DND-41 (cell line): Measurements from ENCODE around the gene ZNF550.
A peak's percentile ranks its signal among the peaks of the same experiment; 100 is the strongest.

ENCODE experiments used
- ATAC-seq: fragments of 200-7000 bp; cut with Tn5 transposase; 3 replicates; pipeline ENCODE4 v1.9.1; 2021; ENCODE audit warnings: low read depth; ENCODE audit not compliant: insufficient read depth
- DNase-seq: peaks from one replicate; pipeline ENCODE4 v3.0.0-alpha.2; 2020
- H2AFZ ChIP-seq: 2 replicates; pipeline ENCODE4 v1.6.0; 2012; ENCODE audit warnings: low read depth, low read length
- H3K27ac ChIP-seq: 2 replicates; pipeline ENCODE4 v1.5.1; 2012; ENCODE audit warnings: low read length, inconsistent platforms
- H3K27me3 ChIP-seq: fragments of 200-600 bp; sonication (generic); 2 replicates; pipeline ENCODE4 v1.6.0; 2012; ENCODE audit warnings: low read length, mild to moderate bottlenecking, inconsistent platforms; ENCODE audit not compliant: insufficient read depth, poor library complexity
- H3K36me3 ChIP-seq: 2 replicates; pipeline ENCODE4 v1.5.1; 2012; ENCODE audit warnings: low read length, inconsistent platforms; ENCODE audit not compliant: insufficient read depth
- H3K4me1 ChIP-seq: 2 replicates; pipeline ENCODE4 v1.5.1; 2012; ENCODE audit warnings: mild to moderate bottlenecking, low read length; ENCODE audit not compliant: insufficient read depth
- H3K4me2 ChIP-seq: 2 replicates; pipeline ENCODE4 v1.6.0; 2012; ENCODE audit warnings: mild to moderate bottlenecking, moderate library complexity, low read length, inconsistent platforms; ENCODE audit not compliant: insufficient read depth
- H3K4me3 ChIP-seq, 2 experiments: fragments of 200-600 bp in 1 of 2; shearing (Covaris generic) in 1 of 2; 2 replicates each; pipeline ENCODE4 v1.5.1; 2012 to 2016; ENCODE audit warnings: inconsistent platforms in 2 of 2, low read length in 2 of 2, mild to moderate bottlenecking in 2 of 2, low read depth in 1 of 2, moderate library complexity in 1 of 2
- H3K79me2 ChIP-seq: 2 replicates; pipeline ENCODE4 v1.6.0; 2012; ENCODE audit warnings: low read length, inconsistent platforms; ENCODE audit not compliant: insufficient read depth
- H3K9ac ChIP-seq: 2 replicates; pipeline ENCODE4 v1.6.0; 2012; ENCODE audit warnings: low read depth, mild to moderate bottlenecking, inconsistent platforms, low read length, moderate library complexity
- H3K9me3 ChIP-seq: 2 replicates; pipeline ENCODE4 v1.5.1; 2012; ENCODE audit warnings: low read length, moderate library complexity, mild to moderate bottlenecking, inconsistent platforms; ENCODE audit not compliant: insufficient read depth, severe bottlenecking
- H4K20me1 ChIP-seq: 2 replicates; pipeline ENCODE4 v1.6.0; 2012; ENCODE audit warnings: low read length; ENCODE audit not compliant: insufficient read depth
- EZH2 ChIP-seq: IDR thresholded peaks from 3 replicates; pipeline ENCODE4 v1.6.1; 2012; ENCODE audit warnings: borderline replicate concordance, low read depth, mild to moderate bottlenecking, moderate library complexity, low read length, inconsistent platforms; ENCODE audit not compliant: severe bottlenecking
- TF ChIP-seq, protein P1 (sequence below): IDR thresholded peaks from 2 replicates; pipeline ENCODE4 v1.5.1; 2012; ENCODE audit warnings: borderline replicate concordance, low read length, moderate library complexity, mild to moderate bottlenecking; ENCODE audit not compliant: poor library complexity, severe bottlenecking; ENCODE audit errors: extremely low read depth

Gene ZNF550

GRCh38 chr19:57558525-57558924 lies 1.1 kb downstream of the ZNF550 start:
- Histone ChIP-seq H3K4me1 (peaks cover 23% of the 10 kb centered on the region), H3K9ac (peak overlapping the region; percentile 85), H3K27me3 (no peaks in the 10 kb centered on the region), H3K27ac (peak overlapping the region; percentile 88), H3K4me2 (peak overlapping the region; percentile 93), H3K4me3 (peak overlapping the region; percentile 73 to 96; a peak in 3 of 4 replicates), H2AFZ (peak overlapping the region; percentile 94; the same call in 1 of the 2 replicates), H3K9me3 (peaks cover 24% of the 10 kb centered on the region), H3K36me3 (peaks cover 43% of the 10 kb centered on the region), H3K79me2 (peaks cover 43% of the 10 kb centered on the region), H4K20me1 (peaks cover 2% of the 10 kb centered on the region; the same call in 1 of the 2 replicates)
- TF ChIP-seq EZH2 = no peak
- TF ChIP-seq, protein P1, sequence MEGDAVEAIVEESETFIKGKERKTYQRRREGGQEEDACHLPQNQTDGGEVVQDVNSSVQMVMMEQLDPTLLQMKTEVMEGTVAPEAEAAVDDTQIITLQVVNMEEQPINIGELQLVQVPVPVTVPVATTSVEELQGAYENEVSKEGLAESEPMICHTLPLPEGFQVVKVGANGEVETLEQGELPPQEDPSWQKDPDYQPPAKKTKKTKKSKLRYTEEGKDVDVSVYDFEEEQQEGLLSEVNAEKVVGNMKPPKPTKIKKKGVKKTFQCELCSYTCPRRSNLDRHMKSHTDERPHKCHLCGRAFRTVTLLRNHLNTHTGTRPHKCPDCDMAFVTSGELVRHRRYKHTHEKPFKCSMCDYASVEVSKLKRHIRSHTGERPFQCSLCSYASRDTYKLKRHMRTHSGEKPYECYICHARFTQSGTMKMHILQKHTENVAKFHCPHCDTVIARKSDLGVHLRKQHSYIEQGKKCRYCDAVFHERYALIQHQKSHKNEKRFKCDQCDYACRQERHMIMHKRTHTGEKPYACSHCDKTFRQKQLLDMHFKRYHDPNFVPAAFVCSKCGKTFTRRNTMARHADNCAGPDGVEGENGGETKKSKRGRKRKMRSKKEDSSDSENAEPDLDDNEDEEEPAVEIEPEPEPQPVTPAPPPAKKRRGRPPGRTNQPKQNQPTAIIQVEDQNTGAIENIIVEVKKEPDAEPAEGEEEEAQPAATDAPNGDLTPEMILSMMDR = peak; percentile 16
- DNase-seq (no peak), ATAC-seq (peak; percentile 3; the same call in 1 of the 3 replicates)

- DNase-seq = no peak
Measured at GRCh38 chr19:57557659-57558058, 2.0 kb downstream of the ZNF550 start.

GRCh38 chr19:57552432-57552831 lies 7.2 kb downstream of the ZNF550 start:
- Histone ChIP-seq H3K79me2 (peaks cover 15% of the 10 kb centered on the region), H3K4me1 (no peaks in the 10 kb centered on the region), H3K27ac (no peak overlapping the region), H3K4me3 (no peak overlapping the region), H4K20me1 (no peaks in the 10 kb centered on the region), H3K9me3 (peaks cover 22% of the 10 kb centered on the region), H2AFZ (no peak overlapping the region), H3K9ac (no peak overlapping the region), H3K4me2 (no peak overlapping the region), H3K27me3 (no peaks in the 10 kb centered on the region), H3K36me3 (peaks cover 96% of the 10 kb centered on the region)
- DNase-seq = no peak
- TF ChIP-seq, protein P1 = no peak
- no peak for TF ChIP-seq EZH2
- ATAC-seq = no peak

More at GRCh38 chr19:57557659-57558058, 2.0 kb downstream of the ZNF550 start:
- peak overlapping the region in 1 of 2 experiments; percentile 96; a peak in 2 of 4 replicates for H3K4me3 ChIP-seq
- peaks cover 23% of the 10 kb centered on the region for H3K4me1 ChIP-seq
- no peak for ATAC-seq
- H3K9ac ChIP-seq = no peak overlapping the region
- H3K27me3 ChIP-seq = no peaks in the 10 kb centered on the region
- H3K4me2 ChIP-seq = peak overlapping the region; percentile 93; the same call in 1 of the 2 replicates
- H3K36me3 ChIP-seq = peaks cover 51% of the 10 kb centered on the region
- H3K27ac ChIP-seq = no peak overlapping the region
- H4K20me1 ChIP-seq = peaks cover 2% of the 10 kb centered on the region; the same call in 1 of the 2 replicates
- peaks cover 43% of the 10 kb centered on the region for H3K79me2 ChIP-seq
- peaks cover 22% of the 10 kb centered on the region for H3K9me3 ChIP-seq
- TF ChIP-seq, protein P1 = no peak
- no peak for TF ChIP-seq EZH2
- H2AFZ ChIP-seq = no peak overlapping the region

GRCh38 chr19:57546513-57546912 lies 13.2 kb downstream of the ZNF550 start:
- Histone ChIP-seq H4K20me1 (no peaks in the 10 kb centered on the region), H3K4me3 (no peak overlapping the region), H3K27me3 (no peaks in the 10 kb centered on the region), H3K4me1 (no peaks in the 10 kb centered on the region), H3K27ac (no peak overlapping the region), H2AFZ (no peak overlapping the region), H3K79me2 (no peaks in the 10 kb centered on the region; the same call in 1 of the 2 replicates), H3K9me3 (peaks cover 68% of the 10 kb centered on the region), H3K36me3 (peaks cover 100% of the 10 kb centered on the region), H3K4me2 (no peak overlapping the region), H3K9ac (no peak overlapping the region)
- no peak for TF ChIP-seq EZH2
- TF ChIP-seq, protein P1 = no peak
- DNase-seq (no peak), ATAC-seq (no peak)
